GM12878 (cell line): ENCODE data around the gene CHCHD6.

ENCODE experiments used
- ATF2 ChIP-seq: IDR thresholded peaks from 2 replicates; pipeline ENCODE4 v1.6.1; 2012; ENCODE audit warnings: low read length, inconsistent platforms
- BHLHE40 ChIP-seq, 2 experiments: fragments of 450-650 bp in 1 of 2; IDR thresholded peaks; 2 replicates each; pipeline ENCODE4 v1.6.1; 2011 to 2017; ENCODE audit warnings: low read depth in 2 of 2, borderline replicate concordance in 1 of 2, improper control_type of control experiment in 1 of 2, low read length in 1 of 2, mild to moderate bottlenecking in 1 of 2
- CTCF ChIP-seq, 3 experiments: IDR thresholded peaks in 2 of 3; conservative IDR thresholded peaks in 1 of 3; 2 replicates each; pipeline ENCODE4 v1.5.1; 2011; ENCODE audit warnings: low read depth in 3 of 3, low read length in 3 of 3, mild to moderate bottlenecking in 3 of 3, control low read depth in 2 of 3, moderate library complexity in 2 of 3, inconsistent platforms in 1 of 3, mixed read lengths in 1 of 3; ENCODE audit not compliant: control insufficient read depth in 2 of 3, insufficient read depth in 1 of 3; ENCODE audit errors: extremely low read depth in 1 of 3
- EZH2 ChIP-seq: IDR thresholded peaks from 2 replicates; pipeline ENCODE4 v1.6.1; 2012; ENCODE audit warnings: low read depth, mild to moderate bottlenecking, control low read depth, inconsistent platforms, low read length, borderline replicate concordance; ENCODE audit not compliant: control insufficient read depth
- JUNB ChIP-seq: IDR thresholded peaks from 2 replicates; pipeline ENCODE4 v1.6.1; 2016; ENCODE audit warnings: antibody characterized with exemption, mild to moderate bottlenecking
- PBX3 ChIP-seq: IDR thresholded peaks from 2 replicates; pipeline ENCODE4 v1.6.1; 2011; ENCODE audit warnings: mild to moderate bottlenecking, low read depth, low read length, moderate library complexity; ENCODE audit not compliant: insufficient replicate concordance
- POLR2AphosphoS5 ChIP-seq: IDR thresholded peaks from 2 replicates; pipeline ENCODE4 v1.6.1; 2011; ENCODE audit warnings: mild to moderate bottlenecking, low read length, inconsistent platforms
- SP1 ChIP-seq: IDR thresholded peaks from one replicate; pipeline ENCODE4 v1.6.1; 2011; ENCODE audit warnings: low read depth, low read length

DNA sequence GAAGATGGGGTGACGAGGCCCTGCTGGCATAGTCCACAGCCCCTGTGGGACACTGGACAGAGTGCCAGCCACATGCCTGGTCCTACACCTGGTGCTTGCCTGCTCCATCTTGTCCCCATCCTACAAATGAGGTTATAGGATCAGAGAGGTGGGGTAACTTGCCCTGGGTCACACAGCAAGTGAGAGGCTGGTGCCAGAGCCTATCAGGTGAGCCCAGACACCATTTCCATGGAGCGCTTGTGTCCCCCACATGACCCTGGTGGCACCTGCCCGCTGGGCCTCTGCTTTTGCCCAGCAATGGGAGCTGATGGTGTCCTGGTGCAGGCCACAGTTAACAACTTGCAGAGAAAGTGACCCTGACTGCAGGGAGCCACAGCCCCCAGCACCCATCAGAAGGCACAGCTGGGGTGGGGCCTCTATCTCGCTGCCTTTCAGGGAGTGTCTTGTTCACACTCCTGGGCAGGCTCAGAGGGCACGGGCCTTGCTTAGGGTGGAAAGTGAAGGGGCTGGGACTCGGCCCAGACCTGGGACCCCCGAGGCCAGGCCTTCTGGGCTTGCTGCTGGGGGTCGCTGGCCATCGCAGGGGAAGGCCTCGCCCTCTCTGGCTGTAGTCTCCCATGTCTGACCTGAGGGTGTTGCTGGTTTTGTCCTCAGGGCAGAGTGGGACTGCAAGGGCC is 286.1 kb downstream of the CHCHD6 start:
- no peak for TF ChIP-seq PBX3
- TF ChIP-seq CTCF (IDR thresholded peaks at IDR 0.05 in 2 of 3, conservative IDR thresholded peaks at IDR 0.05 in 1 of 3; ENCODE audit: control insufficient read depth in 2 of 3, extremely low read depth in 1 of 3, insufficient read depth in 1 of 3, low read depth in 3 of 3, low read length in 3 of 3), result no peak
- no peak for TF ChIP-seq SP1
- TF ChIP-seq JUNB, result no peak
- TF ChIP-seq BHLHE40 (IDR thresholded peaks at IDR 0.05; ENCODE audit: borderline replicate concordance in 1 of 2, low read depth in 2 of 2, low read length in 1 of 2), result no peak
- TF ChIP-seq EZH2, result no peak
- no peak for TF ChIP-seq POLR2AphosphoS5
- no peak for TF ChIP-seq ATF2
